H9 (cell line): Measurements from ENCODE around the gene PHOX2A. TPM values are rescaled to one million over a fixed set of nuclear protein-coding genes. Genes with fewer than 3 reads are reported as not detected.

Experiments used
- DNase-seq: peaks from one replicate; pipeline ENCODE4 v3.0.0-alpha.2; 2017
- H2AFZ ChIP-seq: one replicate; pipeline ENCODE4 v1.6.1; 2013; ENCODE audit warnings: mild to moderate bottlenecking, low read length, control low read depth, moderate library complexity
- H2AK5ac ChIP-seq: 2 replicates; pipeline ENCODE4 v1.6.1; 2013; ENCODE audit warnings: low read length, control low read depth, mixed read lengths; ENCODE audit not compliant: insufficient read length
- H2BK120ac ChIP-seq: one replicate; pipeline ENCODE4 v1.6.1; 2013; ENCODE audit warnings: low read depth, mild to moderate bottlenecking, low read length, control low read depth, inconsistent platforms; ENCODE audit not compliant: poor library complexity, severe bottlenecking
- H2BK12ac ChIP-seq: 2 replicates; pipeline ENCODE4 v1.6.1; 2013; ENCODE audit warnings: low read length, control low read depth, mixed read lengths, low read depth; ENCODE audit not compliant: insufficient read length
- H2BK15ac ChIP-seq: 2 replicates; pipeline ENCODE4 v1.6.1; 2013; ENCODE audit warnings: low read depth, low read length, control low read depth
- H2BK20ac ChIP-seq: one replicate; pipeline ENCODE4 v1.6.1; 2013; ENCODE audit warnings: low read depth, mild to moderate bottlenecking, low read length, control low read depth, inconsistent platforms; ENCODE audit not compliant: poor library complexity, severe bottlenecking
- H2BK5ac ChIP-seq: 2 replicates; pipeline ENCODE4 v1.6.1; 2013; ENCODE audit warnings: low read length, control low read depth, mixed read lengths; ENCODE audit not compliant: insufficient read length
- H3K14ac ChIP-seq: 2 replicates; pipeline ENCODE4 v1.6.1; 2013; ENCODE audit warnings: low read length, control low read depth; ENCODE audit not compliant: insufficient read depth
- H3K18ac ChIP-seq: 2 replicates; pipeline ENCODE4 v1.6.1; 2013; ENCODE audit warnings: low read depth, mild to moderate bottlenecking, mixed read lengths, low read length, control low read depth; ENCODE audit not compliant: insufficient read length
- H3K23ac ChIP-seq: 2 replicates; pipeline ENCODE4 v1.6.1; 2013; ENCODE audit warnings: low read length, control low read depth, mixed read lengths, low read depth; ENCODE audit not compliant: insufficient read length
- H3K23me2 ChIP-seq: 2 replicates; pipeline ENCODE4 v1.6.1; 2013; ENCODE audit warnings: low read depth, mild to moderate bottlenecking, mixed read lengths, low read length, control low read depth; ENCODE audit not compliant: insufficient read length, poor library complexity, severe bottlenecking
- H3K27ac ChIP-seq: 2 replicates; pipeline ENCODE4 v1.5.1; 2013; ENCODE audit warnings: low read length, control low read depth, mixed read lengths, low read depth; ENCODE audit not compliant: insufficient read length
- H3K27me3 ChIP-seq: 2 replicates; pipeline ENCODE4 v1.6.1; 2013; ENCODE audit warnings: low read length, control low read depth, inconsistent platforms; ENCODE audit not compliant: insufficient read depth
- H3K4ac ChIP-seq: 2 replicates; pipeline ENCODE4 v1.6.1; 2013; ENCODE audit warnings: low read depth, mild to moderate bottlenecking, control low read depth, inconsistent platforms, low read length, moderate library complexity
- H3K4me1 ChIP-seq: 2 replicates; pipeline ENCODE4 v1.6.1; 2013; ENCODE audit warnings: low read length, control low read depth, inconsistent platforms; ENCODE audit not compliant: insufficient read depth
- H3K4me2 ChIP-seq: 2 replicates; pipeline ENCODE4 v1.6.1; 2013; ENCODE audit warnings: low read length, control low read depth, mixed read lengths; ENCODE audit not compliant: insufficient read length, insufficient read depth
- H3K56ac ChIP-seq: 2 replicates; pipeline ENCODE4 v1.6.1; 2013; ENCODE audit warnings: low read depth, mild to moderate bottlenecking, mixed read lengths, low read length, control low read depth; ENCODE audit not compliant: insufficient read length
- H3K79me1 ChIP-seq: 2 replicates; pipeline ENCODE4 v1.6.1; 2013; ENCODE audit warnings: low read depth, mild to moderate bottlenecking, moderate library complexity, low read length, control low read depth, inconsistent platforms; ENCODE audit not compliant: insufficient read depth, poor library complexity, severe bottlenecking
- H3K79me2 ChIP-seq: 2 replicates; pipeline ENCODE4 v1.6.1; 2013; ENCODE audit warnings: low read length, control low read depth, inconsistent platforms; ENCODE audit not compliant: insufficient read depth
- H3K9ac ChIP-seq: 2 replicates; pipeline ENCODE4 v1.6.1; 2013; ENCODE audit warnings: low read length, control low read depth, mixed read lengths; ENCODE audit not compliant: insufficient read length; ENCODE audit errors: extremely low read depth
- H3K9me3 ChIP-seq: one replicate; pipeline ENCODE4 v1.6.1; 2013; ENCODE audit warnings: low read depth, low read length, inconsistent platforms; ENCODE audit not compliant: control insufficient read depth
- H3T11ph ChIP-seq: one replicate; pipeline ENCODE4 v1.6.1; 2013; ENCODE audit warnings: mild to moderate bottlenecking, low read length, control low read depth, inconsistent platforms
- H4K20me1 ChIP-seq: one replicate; pipeline ENCODE4 v1.6.1; 2013; ENCODE audit not compliant: control insufficient read depth, insufficient read length, insufficient read depth
- H4K5ac ChIP-seq: 2 replicates; pipeline ENCODE4 v1.6.1; 2013; ENCODE audit warnings: low read depth, mild to moderate bottlenecking, mixed read lengths, low read length, control low read depth; ENCODE audit not compliant: insufficient read length
- H4K8ac ChIP-seq: replicated peaks from 2 replicates; pipeline ENCODE4 v1.6.1; 2013; ENCODE audit warnings: low read length, control low read depth, mixed read lengths, low read depth; ENCODE audit not compliant: insufficient read length
- H4K91ac ChIP-seq: 2 replicates; pipeline ENCODE4 v1.6.1; 2013; ENCODE audit warnings: low read depth, mild to moderate bottlenecking, moderate library complexity, mixed read lengths, low read length, control low read depth; ENCODE audit not compliant: insufficient read length
- H3K27ac Mint-ChIP-seq, 3 experiments: 2 replicates in 2 of 3; 3 replicates in 1 of 3; pipeline ENCODE4 v1.8.0; 2020 to 2021; ENCODE audit warnings: mixed read lengths in 3 of 3, mild to moderate bottlenecking in 1 of 3, moderate library complexity in 1 of 3
- H3K27me3 Mint-ChIP-seq: 2 replicates; pipeline ENCODE4 v1.8.0; 2021; ENCODE audit warnings: low read depth, mild to moderate bottlenecking, moderate library complexity, mixed read lengths
- H3K36me3 Mint-ChIP-seq, 3 experiments: 2 replicates in 2 of 3; 3 replicates in 1 of 3; pipeline ENCODE4 v1.8.0; 2020 to 2021; ENCODE audit warnings: low read depth in 3 of 3, mixed read lengths in 3 of 3; ENCODE audit not compliant: insufficient read depth in 1 of 3
- H3K4me1 Mint-ChIP-seq, 2 experiments: 2 replicates each; pipeline ENCODE4 v1.8.0; 2020; ENCODE audit warnings: mixed read lengths in 2 of 2
- H3K4me3 Mint-ChIP-seq, 2 experiments: 2 replicates in 1 of 2; 3 replicates in 1 of 2; pipeline ENCODE4 v1.8.0; 2020 to 2021; ENCODE audit warnings: mild to moderate bottlenecking in 2 of 2, mixed read lengths in 2 of 2, moderate library complexity in 1 of 2
- H3K9me3 Mint-ChIP-seq, 2 experiments: 2 replicates in 1 of 2; 3 replicates in 1 of 2; pipeline ENCODE4 v1.8.0; 2020; ENCODE audit warnings: mild to moderate bottlenecking in 2 of 2, mixed read lengths in 2 of 2, moderate library complexity in 1 of 2
- CTCF ChIP-seq: fragments of 200-600 bp; sonication (generic); conservative IDR thresholded peaks from 3 replicates; pipeline ENCODE4 v1.8.0; 2021; ENCODE audit warnings: antibody characterized with exemption, mild to moderate bottlenecking
- WGBS: extraction: QIAGEN DNeasy Blood & Tissue Kit; methylation state at CpG from one replicate; pipeline ENCODE4 v1.1.7; 2013; ENCODE audit warnings: missing lambda C conversion rate, low lambda C conversion rate, mixed read lengths; ENCODE audit not compliant: insufficient read length; ENCODE audit errors: extremely low coverage; 5-methylcytosine and 5-hydroxymethylcytosine counted together
- total RNA-seq: library from RNA; stranded (reverse); gene quantifications from 2 replicates; pipeline ENCODE4 v1.2.1, GENCODE V29; 2021

PHOX2A gene
- total RNA-seq, 1 experiment from 2014 or later: 1.4 TPM

DNA sequence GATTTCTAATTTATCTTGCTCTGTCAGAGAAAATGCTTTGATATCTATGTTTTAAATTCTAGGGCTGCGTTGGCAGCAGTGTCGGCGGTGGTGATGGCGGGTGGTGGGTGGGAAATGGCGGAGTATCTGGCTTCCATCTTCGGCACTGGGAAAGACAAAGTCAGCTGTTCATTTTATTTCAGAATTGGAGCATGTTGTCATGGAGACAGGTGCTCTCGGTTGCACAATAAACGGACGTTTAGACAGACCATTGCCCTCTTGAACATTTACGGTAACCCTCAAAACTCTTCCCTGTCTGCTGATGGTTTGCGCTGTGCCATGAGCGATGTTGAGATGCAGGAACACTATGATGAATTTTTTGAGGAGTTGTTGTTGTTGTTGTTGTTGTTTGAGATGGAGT, 36.1 kb upstream of the PHOX2A start:
- Histone ChIP-seq H3K9ac (no peak overlapping the region), H3K27me3 (no peaks in the 10 kb centered on the region), H3K27ac (no peak overlapping the region), H3K79me2 (no peaks in the 10 kb centered on the region), H4K5ac (no peak overlapping the region), H2BK15ac (no peak overlapping the region), H3K9me3 (no peaks in the 10 kb centered on the region), H3K4me2 (no peak overlapping the region), H3K79me1 (no peaks in the 10 kb centered on the region), H3K14ac (no peak overlapping the region), H2AK5ac (no peak overlapping the region), H3K56ac (no peak overlapping the region), H3T11ph (no peak overlapping the region), H3K23ac (no peak overlapping the region), H4K91ac (no peak overlapping the region), H2BK5ac (no peak overlapping the region), H2AFZ (no peak overlapping the region), H3K4ac (no peak overlapping the region), H2BK12ac (no peak overlapping the region), H3K23me2 (no peaks in the 10 kb centered on the region), H4K8ac (no peak overlapping the region), H4K20me1 (no peaks in the 10 kb centered on the region), H2BK20ac (no peak overlapping the region), H3K4me1 (no peaks in the 10 kb centered on the region; the same call in 1 of the 2 replicates), H3K18ac (no peak overlapping the region), H2BK120ac (no peak overlapping the region)
- Mint-ChIP-seq H3K4me1 (peaks cover 1 to 2% of the 10 kb centered on the region in 2 experiments; a peak in 3 of 4 replicates), H3K36me3 (no peaks in the 10 kb centered on the region), H3K27ac (no peak overlapping the region), H3K4me3 (no peak overlapping the region), H3K27me3 (peaks cover 11% of the 10 kb centered on the region), H3K9me3 (no peaks in the 10 kb centered on the region; a peak in 1 of 5 replicates)
- TF ChIP-seq CTCF: no peak
- no peak for DNase-seq
- no CpG with 5 or more reads among the region's 12 CpGs for WGBS
